Osteocyte (in vitro differentiated cells): ENCODE data around the gene TGFBR1. TPM values are rescaled to one million over a fixed set of nuclear protein-coding genes. Genes with fewer than 3 reads are reported as not detected.
A peak's percentile ranks its signal among the peaks of the same experiment; 100 is the strongest.

ENCODE experiments used
- DNase-seq: peaks from one replicate; pipeline ENCODE4 v3.0.0; 2021; ENCODE audit warnings: mixed read lengths; ENCODE audit not compliant: unreplicated experiment; ENCODE audit errors: extremely low spot score
- H3K27ac Mint-ChIP-seq: one replicate; pipeline ENCODE4 v1.8.0; 2021; ENCODE audit warnings: mild to moderate bottlenecking, mixed read lengths; ENCODE audit not compliant: unreplicated experiment
- H3K27me3 Mint-ChIP-seq: one replicate; pipeline ENCODE4 v1.8.0; 2021; ENCODE audit warnings: mixed read lengths; ENCODE audit not compliant: unreplicated experiment
- H3K36me3 Mint-ChIP-seq: one replicate; pipeline ENCODE4 v1.8.0; 2021; ENCODE audit warnings: mixed read lengths; ENCODE audit not compliant: unreplicated experiment
- H3K4me1 Mint-ChIP-seq: one replicate; pipeline ENCODE4 v1.8.0; 2021; ENCODE audit warnings: mixed read lengths; ENCODE audit not compliant: unreplicated experiment
- H3K4me3 Mint-ChIP-seq: one replicate; pipeline ENCODE4 v1.8.0; 2021; ENCODE audit warnings: mild to moderate bottlenecking, moderate library complexity, mixed read lengths; ENCODE audit not compliant: unreplicated experiment
- H3K9me3 Mint-ChIP-seq: one replicate; pipeline ENCODE4 v1.8.0; 2021; ENCODE audit warnings: mixed read lengths; ENCODE audit not compliant: unreplicated experiment
- CTCF ChIP-seq: fragments of 200-600 bp; sonication (generic); IDR thresholded peaks from 2 replicates; pipeline ENCODE4 v1.5.0; 2021; ENCODE audit warnings: antibody characterized with exemption, mild to moderate bottlenecking, moderate library complexity
- total RNA-seq: library from RNA; stranded (reverse); gene quantifications from 2 replicates; pipeline ENCODE4 v1.2.1, GENCODE V29; 2021

Gene TGFBR1
- total RNA-seq, 1 donor from 2014 or later, result 56.7 TPM

DNA sequence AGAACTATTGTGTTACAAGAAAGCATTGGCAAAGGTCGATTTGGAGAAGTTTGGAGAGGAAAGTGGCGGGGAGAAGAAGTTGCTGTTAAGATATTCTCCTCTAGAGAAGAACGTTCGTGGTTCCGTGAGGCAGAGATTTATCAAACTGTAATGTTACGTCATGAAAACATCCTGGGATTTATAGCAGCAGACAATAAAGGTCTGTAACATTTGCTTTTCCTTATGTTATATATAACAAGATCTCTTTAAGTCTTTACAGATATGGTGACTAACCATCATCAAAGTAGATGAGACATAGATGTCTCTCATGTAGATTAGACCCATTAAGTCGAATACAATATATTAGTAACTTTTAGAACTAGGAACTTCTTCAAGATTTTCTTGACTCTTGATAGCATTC is 33.0 kb downstream of the TGFBR1 start:
- no peak for DNase-seq
- H3K4me3 Mint-ChIP-seq, result no peak overlapping the region
- H3K27me3 Mint-ChIP-seq, result no peaks in the 10 kb centered on the region
- peaks cover 38% of the 10 kb centered on the region for H3K36me3 Mint-ChIP-seq
- H3K27ac Mint-ChIP-seq, result no peak overlapping the region
- no peak for TF ChIP-seq CTCF
- H3K4me1 Mint-ChIP-seq, result peaks cover 5% of the 10 kb centered on the region
- no peaks in the 10 kb centered on the region for H3K9me3 Mint-ChIP-seq

- TF ChIP-seq CTCF, result no peak
- Mint-ChIP-seq H3K4me1 (peaks cover 8% of the 10 kb centered on the region), H3K27me3 (no peaks in the 10 kb centered on the region), H3K27ac (no peak overlapping the region), H3K4me3 (no peak overlapping the region), H3K36me3 (peaks cover 45% of the 10 kb centered on the region), H3K9me3 (no peaks in the 10 kb centered on the region)
- no peak for DNase-seq
Observed at GRCh38 chr9:99138424-99139284, 33.7 kb downstream of the TGFBR1 start.

GRCh38 chr9:99139868-99140267 is 35.0 kb downstream of the TGFBR1 start:
- Mint-ChIP-seq H3K36me3 (peaks cover 55% of the 10 kb centered on the region), H3K4me1 (peaks cover 9% of the 10 kb centered on the region), H3K4me3 (no peak overlapping the region), H3K9me3 (no peaks in the 10 kb centered on the region), H3K27ac (no peak overlapping the region), H3K27me3 (no peaks in the 10 kb centered on the region)
- TF ChIP-seq CTCF, result no peak
- no peak for DNase-seq

DNA sequence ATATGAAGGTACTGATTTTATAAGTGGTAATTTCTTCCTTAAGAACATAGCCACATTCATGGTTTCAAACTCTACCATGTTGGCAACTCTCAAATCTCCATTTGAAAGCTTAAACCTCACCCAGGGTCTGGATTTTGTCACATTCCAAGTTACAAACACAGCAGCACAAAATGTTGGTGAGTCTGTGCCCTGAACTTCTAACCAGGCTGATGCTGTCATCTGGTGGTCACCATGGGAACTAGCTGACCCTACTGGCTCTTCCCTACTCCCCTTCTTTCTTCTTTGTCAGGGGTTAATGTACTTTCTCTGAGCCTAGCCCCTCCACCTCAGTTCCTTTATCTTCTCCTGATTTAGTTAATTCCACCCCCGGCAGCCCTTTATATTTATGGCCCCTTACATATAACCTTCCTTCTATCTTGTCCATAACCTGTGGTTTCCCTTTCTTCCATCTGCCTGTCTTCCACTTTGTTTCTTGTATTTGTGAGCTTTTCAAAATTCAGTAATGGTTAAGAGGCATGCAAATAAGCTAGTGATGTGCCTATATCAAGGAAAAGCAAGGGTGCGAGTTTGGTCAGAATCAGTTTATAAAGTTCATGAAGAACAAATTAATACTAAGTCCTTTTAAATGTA is 35.9 kb downstream of the TGFBR1 start:
- Mint-ChIP-seq H3K4me1 (peaks cover 9% of the 10 kb centered on the region), H3K4me3 (no peak overlapping the region), H3K27me3 (no peaks in the 10 kb centered on the region), H3K9me3 (no peaks in the 10 kb centered on the region), H3K36me3 (peaks cover 62% of the 10 kb centered on the region), H3K27ac (no peak overlapping the region)
- TF ChIP-seq CTCF, result peak; percentile 90
- DNase-seq, result no peak

DNA sequence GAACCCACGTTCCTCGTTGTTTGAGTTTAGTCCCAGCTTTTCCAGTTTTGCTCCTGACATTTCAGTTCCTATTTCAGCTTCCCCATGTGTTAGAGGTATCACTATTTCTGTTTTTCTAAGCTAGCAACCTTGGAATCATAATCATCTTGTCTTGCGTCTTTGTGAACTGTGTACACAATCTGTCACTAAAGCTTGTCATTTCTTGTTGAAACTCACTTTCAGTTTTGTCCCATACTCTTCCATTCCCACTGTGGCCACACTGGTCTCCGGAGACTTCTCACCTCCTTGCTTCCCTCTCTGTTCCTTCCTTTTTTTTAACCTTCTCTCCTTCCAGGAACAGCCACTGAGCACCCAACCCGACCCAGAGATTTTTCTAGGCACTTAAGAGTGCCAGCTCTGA is 36.9 kb downstream of the TGFBR1 start:
- Mint-ChIP-seq H3K4me1 (peaks cover 9% of the 10 kb centered on the region), H3K36me3 (peaks cover 63% of the 10 kb centered on the region), H3K27ac (no peak overlapping the region), H3K4me3 (no peak overlapping the region), H3K9me3 (no peaks in the 10 kb centered on the region), H3K27me3 (no peaks in the 10 kb centered on the region)
- no peak for TF ChIP-seq CTCF
- no peak for DNase-seq
